H1 (cell line): Measurements from ENCODE around the gene ZNF512B.

Source experiments
- BRCA1 ChIP-seq: IDR thresholded peaks from 2 replicates; pipeline ENCODE4 v1.6.1; 2012; ENCODE audit warnings: low read depth, low read length, improper control_type of control experiment
- CEBPB ChIP-seq: IDR thresholded peaks from 2 replicates; pipeline ENCODE4 v1.6.1; 2012; ENCODE audit warnings: low read depth, low read length
- CHD2 ChIP-seq: IDR thresholded peaks from 2 replicates; pipeline ENCODE4 v1.6.1; 2012; ENCODE audit warnings: low read length, improper control_type of control experiment
- CREB1 ChIP-seq: IDR thresholded peaks from 2 replicates; pipeline ENCODE4 v1.6.1; 2012; ENCODE audit warnings: inconsistent platforms
- EZH2 ChIP-seq: fragments of 200-600 bp; sonication (generic); IDR thresholded peaks from 2 replicates; pipeline ENCODE4 v1.7.1; 2012; ENCODE audit warnings: low read depth, mild to moderate bottlenecking, moderate library complexity, low read length, inconsistent platforms; ENCODE audit not compliant: severe bottlenecking
- GABPA ChIP-seq: IDR thresholded peaks from 2 replicates; pipeline ENCODE4 v1.6.1; 2011; ENCODE audit warnings: mild to moderate bottlenecking, low read length, moderate library complexity, borderline replicate concordance; ENCODE audit not compliant: insufficient read depth
- POLR2A ChIP-seq, 2 experiments: IDR thresholded peaks; 1 replicate in 1 of 2; 2 replicates in 1 of 2; pipeline ENCODE4 v1.6.1; 2011; ENCODE audit warnings: low read depth in 2 of 2, low read length in 2 of 2, mild to moderate bottlenecking in 2 of 2; ENCODE audit errors: control extremely low read depth in 1 of 2
- POLR2AphosphoS5 ChIP-seq: IDR thresholded peaks from 2 replicates; pipeline ENCODE4 v1.6.1; 2011; ENCODE audit warnings: low read depth, low read length
- TAF1 ChIP-seq: IDR thresholded peaks from 2 replicates; pipeline ENCODE4 v1.6.1; 2011; ENCODE audit warnings: mild to moderate bottlenecking, low read depth, low read length
- TBP ChIP-seq: IDR thresholded peaks from 2 replicates; pipeline ENCODE4 v1.6.1; 2011; ENCODE audit warnings: low read depth, low read length, improper control_type of control experiment
- YY1 ChIP-seq: IDR thresholded peaks from 2 replicates; pipeline ENCODE4 v1.6.1; 2011; ENCODE audit warnings: low read depth, mild to moderate bottlenecking, low read length
- TF ChIP-seq, protein P1 (sequence below), 3 experiments: IDR thresholded peaks; 1 replicate in 2 of 3; 2 replicates in 1 of 3; pipeline versions ENCODE4 v1.5.1 to v1.6.1; 2011; ENCODE audit warnings: low read length in 3 of 3, mild to moderate bottlenecking in 3 of 3, inconsistent platforms in 2 of 3, low read depth in 1 of 3, moderate library complexity in 1 of 3; ENCODE audit not compliant: insufficient read depth in 1 of 3; ENCODE audit errors: control extremely low read depth in 1 of 3
- TF ChIP-seq, protein P2 (sequence below): IDR thresholded peaks from 2 replicates; pipeline ENCODE4 v1.6.1; 2011; ENCODE audit warnings: low read depth, mild to moderate bottlenecking, low read length; ENCODE audit not compliant: insufficient read depth
- TF ChIP-seq, protein P3 (sequence below): IDR thresholded peaks from 2 replicates; pipeline ENCODE4 v1.6.1; 2012; ENCODE audit warnings: inconsistent platforms

DNA sequence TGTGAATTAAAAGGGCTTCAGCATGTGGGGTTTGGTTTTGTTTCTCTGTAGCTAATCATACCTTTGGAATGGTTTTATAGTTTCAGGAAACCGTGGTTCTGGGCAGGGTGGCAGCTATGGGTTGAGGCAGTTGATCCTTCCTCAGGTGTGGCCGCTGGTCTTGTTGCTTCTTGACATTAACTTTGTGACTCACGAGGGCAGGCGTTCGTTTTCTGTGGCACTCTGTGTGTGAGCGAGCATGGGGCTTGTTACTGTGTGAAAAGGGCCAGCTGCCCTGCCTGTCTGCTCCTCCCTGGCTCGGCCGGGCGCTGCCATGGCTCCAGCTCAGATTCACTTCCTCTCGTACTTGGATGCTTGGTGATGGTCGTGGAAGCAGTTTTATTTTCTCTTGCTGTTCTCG lies 58.6 kb downstream of the ZNF512B start:
- TF ChIP-seq BRCA1 (no peak), POLR2AphosphoS5 (no peak), CREB1 (no peak), YY1 (no peak), CHD2 (no peak), TBP (no peak), POLR2A (IDR thresholded peaks at IDR 0.05; ENCODE audit: control extremely low read depth in 1 of 2, low read depth in 2 of 2, low read length in 2 of 2) (no peak), GABPA (no peak), EZH2 (no peak), TAF1 (no peak), CEBPB (no peak)
- TF ChIP-seq, protein P1, sequence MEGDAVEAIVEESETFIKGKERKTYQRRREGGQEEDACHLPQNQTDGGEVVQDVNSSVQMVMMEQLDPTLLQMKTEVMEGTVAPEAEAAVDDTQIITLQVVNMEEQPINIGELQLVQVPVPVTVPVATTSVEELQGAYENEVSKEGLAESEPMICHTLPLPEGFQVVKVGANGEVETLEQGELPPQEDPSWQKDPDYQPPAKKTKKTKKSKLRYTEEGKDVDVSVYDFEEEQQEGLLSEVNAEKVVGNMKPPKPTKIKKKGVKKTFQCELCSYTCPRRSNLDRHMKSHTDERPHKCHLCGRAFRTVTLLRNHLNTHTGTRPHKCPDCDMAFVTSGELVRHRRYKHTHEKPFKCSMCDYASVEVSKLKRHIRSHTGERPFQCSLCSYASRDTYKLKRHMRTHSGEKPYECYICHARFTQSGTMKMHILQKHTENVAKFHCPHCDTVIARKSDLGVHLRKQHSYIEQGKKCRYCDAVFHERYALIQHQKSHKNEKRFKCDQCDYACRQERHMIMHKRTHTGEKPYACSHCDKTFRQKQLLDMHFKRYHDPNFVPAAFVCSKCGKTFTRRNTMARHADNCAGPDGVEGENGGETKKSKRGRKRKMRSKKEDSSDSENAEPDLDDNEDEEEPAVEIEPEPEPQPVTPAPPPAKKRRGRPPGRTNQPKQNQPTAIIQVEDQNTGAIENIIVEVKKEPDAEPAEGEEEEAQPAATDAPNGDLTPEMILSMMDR (IDR thresholded peaks at IDR 0.05; ENCODE audit: control extremely low read depth in 1 of 3, insufficient read depth in 1 of 3, low read depth in 1 of 3, low read length in 3 of 3), result no peak
- TF ChIP-seq, protein P2, sequence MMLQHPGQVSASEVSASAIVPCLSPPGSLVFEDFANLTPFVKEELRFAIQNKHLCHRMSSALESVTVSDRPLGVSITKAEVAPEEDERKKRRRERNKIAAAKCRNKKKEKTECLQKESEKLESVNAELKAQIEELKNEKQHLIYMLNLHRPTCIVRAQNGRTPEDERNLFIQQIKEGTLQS, result no peak
- TF ChIP-seq, protein P3, sequence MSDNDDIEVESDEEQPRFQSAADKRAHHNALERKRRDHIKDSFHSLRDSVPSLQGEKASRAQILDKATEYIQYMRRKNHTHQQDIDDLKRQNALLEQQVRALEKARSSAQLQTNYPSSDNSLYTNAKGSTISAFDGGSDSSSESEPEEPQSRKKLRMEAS, result no peak
